Calu3 (cell line): ENCODE data around the gene DHRS9. TPM values are rescaled to one million over a fixed set of nuclear protein-coding genes. Genes with fewer than 3 reads are reported as not detected.

ENCODE experiments used
- BruUV-seq: library from RNA; stranded (reverse); fragments of 400-500 nt; replicated peaks from 2 replicates; lab custom pipeline; 2021; lab: Mats Ljungman, UMichigan
- CTCF ChIA-PET: fragments of 300-600 bp; sonication (Branson Sonifier 250); formaldehyde crosslinking; loops from one replicate; lab custom pipeline; 2022; ENCODE audit warnings: antibody characterized with exemption; lab: Charles Lee
- DNase-seq: peaks from one replicate; pipeline ENCODE4 v3.0.0; 2022
- H3K27ac Mint-ChIP-seq: one replicate; pipeline ENCODE4 v1.8.0; 2022; ENCODE audit warnings: mixed read lengths; ENCODE audit not compliant: unreplicated experiment
- H3K27me3 Mint-ChIP-seq: one replicate; pipeline ENCODE4 v1.8.0; 2022; ENCODE audit warnings: mixed read lengths; ENCODE audit not compliant: unreplicated experiment
- H3K36me3 Mint-ChIP-seq: one replicate; pipeline ENCODE4 v1.8.0; 2022; ENCODE audit warnings: mild to moderate bottlenecking, moderate library complexity, mixed read lengths; ENCODE audit not compliant: insufficient read depth, unreplicated experiment
- H3K4me1 Mint-ChIP-seq: one replicate; pipeline ENCODE4 v1.8.0; 2022; ENCODE audit warnings: mild to moderate bottlenecking, low read depth, mixed read lengths; ENCODE audit not compliant: unreplicated experiment
- H3K4me3 Mint-ChIP-seq: one replicate; pipeline ENCODE4 v1.8.0; 2022; ENCODE audit warnings: mild to moderate bottlenecking, low read depth, moderate library complexity, mixed read lengths; ENCODE audit not compliant: unreplicated experiment
- H3K9me3 Mint-ChIP-seq: one replicate; pipeline ENCODE4 v1.8.0; 2022; ENCODE audit warnings: low read depth, mixed read lengths; ENCODE audit not compliant: unreplicated experiment
- CTCF ChIP-seq: fragments of 200-600 bp; IDR thresholded peaks from one replicate; pipeline ENCODE4 v1.8.0; 2022; ENCODE audit warnings: antibody characterized with exemption; ENCODE audit not compliant: unreplicated experiment
- intact Hi-C: fragments of 100-400 bp; cut with micrococcal nuclease; formaldehyde crosslinking; loops from one replicate; pipeline ENCODE4 v1.10.0; 2022; ENCODE audit not compliant: unreplicated experiment
- total RNA-seq: library from RNA; stranded (reverse); gene quantifications from 2 replicates; pipeline ENCODE4 v1.2.3, GENCODE V29; 2022

The DHRS9 gene
- total RNA-seq, 1 experiment from 2014 or later = 16.6 TPM

DNA sequence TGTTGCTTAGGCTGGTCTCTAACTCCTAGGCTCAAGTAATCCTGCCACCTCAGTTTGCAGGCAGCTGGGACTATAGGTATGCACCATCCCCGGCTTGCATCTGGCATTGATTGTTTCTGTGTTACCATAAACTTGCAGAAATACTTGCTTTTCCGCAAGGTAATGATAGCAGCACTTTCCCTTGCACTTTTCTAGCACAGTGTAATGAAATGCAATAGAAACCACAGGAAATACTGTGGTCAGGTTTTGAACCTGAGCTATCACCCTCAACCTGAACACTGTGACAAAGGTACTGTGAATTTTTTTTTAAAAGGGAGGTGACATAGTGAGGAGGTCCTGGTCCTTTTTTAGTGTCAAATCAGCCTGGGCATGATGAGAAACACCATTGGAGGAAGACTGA, 38.3 kb downstream of the DHRS9 start:
- Mint-ChIP-seq H3K27ac (no peak overlapping the region), H3K4me1 (peaks cover 19% of the 10 kb centered on the region), H3K9me3 (no peaks in the 10 kb centered on the region), H3K27me3 (no peaks in the 10 kb centered on the region), H3K36me3 (no peaks in the 10 kb centered on the region), H3K4me3 (no peak overlapping the region)
- peak; percentile 23 for DNase-seq
- intact Hi-C loops = loop anchor here (2.0 kb wide), 1 partner anchor 147 kb away; no protein-coding TSS in a partner anchor
- BruUV-seq = no TSS peak
- CTCF ChIA-PET = interaction anchor here (1.0 to 1.1 kb wide), 2 partner anchors 12 to 24 kb away, joined by 3 to 5 read pairs; no protein-coding TSS in a partner anchor
- no peak for TF ChIP-seq CTCF

- CTCF ChIA-PET = interaction anchor here (1.0 to 1.6 kb wide), 5 partner anchors 13 to 30 kb away, joined by 3 to 10 read pairs (median 5); no protein-coding TSS in a partner anchor
- intact Hi-C loops = loop anchor here (2.0 kb wide), 1 partner anchor 147 kb away; no protein-coding TSS in a partner anchor
- Mint-ChIP-seq H3K4me1 (peaks cover 19% of the 10 kb centered on the region), H3K9me3 (no peaks in the 10 kb centered on the region), H3K27me3 (no peaks in the 10 kb centered on the region), H3K4me3 (no peak overlapping the region), H3K36me3 (no peaks in the 10 kb centered on the region), H3K27ac (no peak overlapping the region)
- no peak for DNase-seq
- TF ChIP-seq CTCF = no peak
- BruUV-seq = no TSS peak
Measured at GRCh38 chr2:169108099-169108884, 38.9 kb downstream of the DHRS9 start.

DNA sequence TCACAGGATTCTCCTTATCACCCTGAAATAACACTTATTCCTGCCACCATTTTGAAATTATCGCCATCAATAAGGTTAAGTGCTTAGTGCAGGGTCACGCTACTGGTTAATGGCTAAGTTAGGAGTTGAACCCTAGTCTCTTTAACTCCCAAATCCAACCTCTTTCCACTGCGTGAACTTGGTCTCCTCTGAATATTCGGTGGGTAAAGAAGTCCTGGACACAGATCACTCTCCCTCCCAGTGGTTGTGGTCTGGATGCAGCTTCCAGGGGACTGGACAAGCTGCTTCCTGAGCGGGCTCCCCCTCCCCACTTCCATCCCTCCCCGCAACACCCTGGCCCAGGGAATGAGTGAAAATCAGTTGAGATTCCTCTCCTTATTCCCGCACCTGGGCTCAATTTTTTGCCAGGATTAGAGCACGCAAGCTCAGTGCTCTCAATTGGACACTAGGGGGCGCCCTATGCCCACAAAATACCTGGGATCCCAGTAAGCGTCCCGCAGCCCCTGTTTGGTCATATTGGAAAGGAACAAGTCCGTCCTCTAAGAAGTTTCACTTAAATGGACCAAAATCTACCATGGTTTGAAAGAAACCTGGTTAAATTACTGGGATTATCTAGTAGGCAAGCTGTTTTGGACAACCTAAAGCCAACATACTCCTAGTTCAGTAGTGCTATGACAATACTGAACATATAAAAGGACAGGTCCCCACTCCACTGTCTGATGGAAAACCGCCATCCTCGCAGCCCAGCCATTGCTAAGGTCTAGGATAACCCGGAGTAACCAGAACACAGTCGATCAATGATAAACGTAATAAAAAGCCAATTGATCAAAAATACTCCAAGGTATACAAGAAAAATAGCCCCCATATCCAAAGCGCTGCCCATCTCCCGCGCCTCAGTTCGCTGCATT, 40.4 kb downstream of the DHRS9 start:
- CTCF ChIA-PET = interaction anchor here (0.7 to 1.6 kb wide), 13 partner anchors 14 to 288 kb away, joined by 3 to 16 read pairs (median 5); no protein-coding TSS in a partner anchor
- Mint-ChIP-seq H3K4me1 (peaks cover 19% of the 10 kb centered on the region), H3K4me3 (no peak overlapping the region), H3K27me3 (no peaks in the 10 kb centered on the region), H3K9me3 (no peaks in the 10 kb centered on the region), H3K36me3 (no peaks in the 10 kb centered on the region), H3K27ac (no peak overlapping the region)
- peak; percentile 88 for TF ChIP-seq CTCF
- intact Hi-C loops = loop anchor here (1.0 to 10.0 kb wide), 5 partner anchors 21 to 288 kb away; no protein-coding TSS in a partner anchor
- no TSS peak for BruUV-seq
- DNase-seq = peak; percentile 85

- intact Hi-C loops = loop anchor here (1.0 to 10.0 kb wide), 4 partner anchors 20 to 287 kb away; no protein-coding TSS in a partner anchor
- Mint-ChIP-seq H3K4me3 (no peak overlapping the region), H3K36me3 (no peaks in the 10 kb centered on the region), H3K27me3 (no peaks in the 10 kb centered on the region), H3K27ac (no peak overlapping the region), H3K4me1 (peaks cover 19% of the 10 kb centered on the region), H3K9me3 (no peaks in the 10 kb centered on the region)
- no peak for DNase-seq
- CTCF ChIA-PET = interaction anchor here (0.7 to 1.6 kb wide), 9 partner anchors 22 to 289 kb away, joined by 3 to 16 read pairs (median 5); no protein-coding TSS in a partner anchor
- TF ChIP-seq CTCF = no peak
- no TSS peak for BruUV-seq
Measured at GRCh38 chr2:169110419-169110818, 41.1 kb downstream of the DHRS9 start.
